ENCODE results near the gene FOXD4.
"Not testable (repeated sequence)": the region's sequence is repeated elsewhere in the genome, so short reads cannot be mapped to it uniquely, and the experiment has no call there.

- TF ChIP-seq, protein P1, sequence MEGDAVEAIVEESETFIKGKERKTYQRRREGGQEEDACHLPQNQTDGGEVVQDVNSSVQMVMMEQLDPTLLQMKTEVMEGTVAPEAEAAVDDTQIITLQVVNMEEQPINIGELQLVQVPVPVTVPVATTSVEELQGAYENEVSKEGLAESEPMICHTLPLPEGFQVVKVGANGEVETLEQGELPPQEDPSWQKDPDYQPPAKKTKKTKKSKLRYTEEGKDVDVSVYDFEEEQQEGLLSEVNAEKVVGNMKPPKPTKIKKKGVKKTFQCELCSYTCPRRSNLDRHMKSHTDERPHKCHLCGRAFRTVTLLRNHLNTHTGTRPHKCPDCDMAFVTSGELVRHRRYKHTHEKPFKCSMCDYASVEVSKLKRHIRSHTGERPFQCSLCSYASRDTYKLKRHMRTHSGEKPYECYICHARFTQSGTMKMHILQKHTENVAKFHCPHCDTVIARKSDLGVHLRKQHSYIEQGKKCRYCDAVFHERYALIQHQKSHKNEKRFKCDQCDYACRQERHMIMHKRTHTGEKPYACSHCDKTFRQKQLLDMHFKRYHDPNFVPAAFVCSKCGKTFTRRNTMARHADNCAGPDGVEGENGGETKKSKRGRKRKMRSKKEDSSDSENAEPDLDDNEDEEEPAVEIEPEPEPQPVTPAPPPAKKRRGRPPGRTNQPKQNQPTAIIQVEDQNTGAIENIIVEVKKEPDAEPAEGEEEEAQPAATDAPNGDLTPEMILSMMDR (IDR thresholded peaks at IDR 0.05) = not testable (repeated sequence)
- not testable (repeated sequence) for TF ChIP-seq POLR2A (IDR thresholded peaks at IDR 0.05)
Observed at GRCh38 chr9:105991-106390, 12.2 kb downstream of the FOXD4 start.
